Osteocyte (in vitro differentiated cells): Measurements from ENCODE around the gene CDH4. TPM values are rescaled to one million over a fixed set of nuclear protein-coding genes. Genes with fewer than 3 reads are reported as not detected.

Experiments
- DNase-seq: peaks from one replicate; pipeline ENCODE4 v3.0.0; 2021; ENCODE audit warnings: mixed read lengths; ENCODE audit not compliant: unreplicated experiment; ENCODE audit errors: extremely low spot score
- H3K27ac Mint-ChIP-seq: one replicate; pipeline ENCODE4 v1.8.0; 2021; ENCODE audit warnings: mild to moderate bottlenecking, mixed read lengths; ENCODE audit not compliant: unreplicated experiment
- H3K27me3 Mint-ChIP-seq: one replicate; pipeline ENCODE4 v1.8.0; 2021; ENCODE audit warnings: mixed read lengths; ENCODE audit not compliant: unreplicated experiment
- H3K36me3 Mint-ChIP-seq: one replicate; pipeline ENCODE4 v1.8.0; 2021; ENCODE audit warnings: mixed read lengths; ENCODE audit not compliant: unreplicated experiment
- H3K4me1 Mint-ChIP-seq: one replicate; pipeline ENCODE4 v1.8.0; 2021; ENCODE audit warnings: mixed read lengths; ENCODE audit not compliant: unreplicated experiment
- H3K4me3 Mint-ChIP-seq: one replicate; pipeline ENCODE4 v1.8.0; 2021; ENCODE audit warnings: mild to moderate bottlenecking, moderate library complexity, mixed read lengths; ENCODE audit not compliant: unreplicated experiment
- H3K9me3 Mint-ChIP-seq: one replicate; pipeline ENCODE4 v1.8.0; 2021; ENCODE audit warnings: mixed read lengths; ENCODE audit not compliant: unreplicated experiment
- total RNA-seq: library from RNA; stranded (reverse); gene quantifications from 2 replicates; pipeline ENCODE4 v1.2.1, GENCODE V29; 2021
- TF ChIP-seq, protein P1 (sequence below): fragments of 200-600 bp; sonication (generic); IDR thresholded peaks from 2 replicates; pipeline ENCODE4 v1.5.0; 2021; ENCODE audit warnings: antibody characterized with exemption, mild to moderate bottlenecking, moderate library complexity

Gene CDH4
- total RNA-seq, 1 donor from 2014 or later: 1.3 TPM

- TF ChIP-seq, protein P1, sequence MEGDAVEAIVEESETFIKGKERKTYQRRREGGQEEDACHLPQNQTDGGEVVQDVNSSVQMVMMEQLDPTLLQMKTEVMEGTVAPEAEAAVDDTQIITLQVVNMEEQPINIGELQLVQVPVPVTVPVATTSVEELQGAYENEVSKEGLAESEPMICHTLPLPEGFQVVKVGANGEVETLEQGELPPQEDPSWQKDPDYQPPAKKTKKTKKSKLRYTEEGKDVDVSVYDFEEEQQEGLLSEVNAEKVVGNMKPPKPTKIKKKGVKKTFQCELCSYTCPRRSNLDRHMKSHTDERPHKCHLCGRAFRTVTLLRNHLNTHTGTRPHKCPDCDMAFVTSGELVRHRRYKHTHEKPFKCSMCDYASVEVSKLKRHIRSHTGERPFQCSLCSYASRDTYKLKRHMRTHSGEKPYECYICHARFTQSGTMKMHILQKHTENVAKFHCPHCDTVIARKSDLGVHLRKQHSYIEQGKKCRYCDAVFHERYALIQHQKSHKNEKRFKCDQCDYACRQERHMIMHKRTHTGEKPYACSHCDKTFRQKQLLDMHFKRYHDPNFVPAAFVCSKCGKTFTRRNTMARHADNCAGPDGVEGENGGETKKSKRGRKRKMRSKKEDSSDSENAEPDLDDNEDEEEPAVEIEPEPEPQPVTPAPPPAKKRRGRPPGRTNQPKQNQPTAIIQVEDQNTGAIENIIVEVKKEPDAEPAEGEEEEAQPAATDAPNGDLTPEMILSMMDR: no peak
- Mint-ChIP-seq H3K27ac (no peak overlapping the region), H3K4me1 (peaks cover 12% of the 10 kb centered on the region), H3K9me3 (no peaks in the 10 kb centered on the region), H3K4me3 (no peak overlapping the region), H3K36me3 (no peaks in the 10 kb centered on the region), H3K27me3 (no peaks in the 10 kb centered on the region)
- DNase-seq: no peak
These were observed 28.9 kb upstream of the CDH4 start for GRCh38 chr20:61223121-61223520.

GRCh38 chr20:61230166-61230565, 21.9 kb upstream of the CDH4 start:
- Mint-ChIP-seq H3K27me3 (peaks cover 2% of the 10 kb centered on the region), H3K4me3 (no peak overlapping the region)

GRCh38 chr20:61233590-61233989, 18.5 kb upstream of the CDH4 start:
- Mint-ChIP-seq H3K27ac (no peak overlapping the region), H3K4me1 (peaks cover 2% of the 10 kb centered on the region), H3K27me3 (peaks cover 13% of the 10 kb centered on the region), H3K4me3 (no peak overlapping the region), H3K9me3 (no peaks in the 10 kb centered on the region), H3K36me3 (no peaks in the 10 kb centered on the region)
- no peak for DNase-seq
- TF ChIP-seq, protein P1: no peak

More at GRCh38 chr20:61230166-61230565, 21.9 kb upstream of the CDH4 start:
- H3K4me1 Mint-ChIP-seq: peaks cover 2% of the 10 kb centered on the region
- no peak for DNase-seq
- H3K9me3 Mint-ChIP-seq: no peaks in the 10 kb centered on the region
- TF ChIP-seq, protein P1: no peak
- H3K27ac Mint-ChIP-seq: no peak overlapping the region
- H3K36me3 Mint-ChIP-seq: no peaks in the 10 kb centered on the region

DNA sequence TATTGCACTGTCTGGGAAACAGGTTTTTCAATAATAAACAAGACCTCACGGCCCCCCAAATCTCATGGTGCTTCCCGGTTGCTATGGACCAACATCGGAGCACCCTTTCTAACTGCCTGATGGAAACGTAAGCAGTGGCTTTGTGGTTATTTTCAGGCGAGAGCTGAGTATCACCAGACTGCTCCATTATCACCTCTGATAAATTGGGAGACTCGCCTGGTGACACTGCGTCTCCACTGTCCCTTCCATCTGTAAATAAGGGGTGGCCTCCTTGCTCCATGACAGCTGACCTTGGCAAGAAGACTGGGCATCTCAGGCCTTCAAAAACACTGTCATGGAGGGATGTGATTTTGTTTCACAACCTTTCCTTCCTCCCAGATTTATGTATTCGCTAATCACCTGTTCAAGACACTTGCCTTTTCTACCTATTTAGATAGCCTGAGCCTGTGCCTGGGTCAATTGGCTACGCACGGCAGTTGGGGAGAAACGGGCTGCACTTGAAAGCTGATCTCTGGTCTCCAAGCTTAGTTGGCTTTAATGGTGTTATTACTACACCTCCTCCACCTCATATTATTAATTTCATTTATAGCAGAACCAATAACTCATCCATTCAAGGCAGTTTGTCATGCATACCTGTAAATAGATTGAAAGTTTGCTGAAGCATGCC, 17.7 kb upstream of the CDH4 start:
- Mint-ChIP-seq H3K27ac (no peak overlapping the region), H3K27me3 (peaks cover 16% of the 10 kb centered on the region)

DNA sequence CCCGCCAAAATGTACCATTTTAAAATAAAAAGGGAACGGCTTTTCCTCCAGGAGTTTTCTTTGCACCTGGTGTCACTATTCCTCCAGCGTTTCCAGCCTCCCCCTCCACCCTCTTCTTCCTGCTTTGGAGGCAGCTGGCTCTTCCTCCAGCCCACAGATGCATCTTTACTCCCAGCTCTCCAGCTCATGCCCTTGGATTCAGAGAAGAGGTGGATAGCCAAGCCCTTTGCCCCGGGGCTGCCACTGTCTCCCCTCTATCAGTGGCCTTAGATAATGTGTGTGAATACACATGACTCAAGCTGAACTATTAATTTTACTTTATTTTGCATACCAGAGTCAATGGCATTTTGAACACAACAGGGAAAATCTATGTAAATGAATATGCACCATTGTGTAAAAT, 15.3 kb upstream of the CDH4 start:
- H3K27ac Mint-ChIP-seq: no peak overlapping the region
- no peaks in the 10 kb centered on the region for H3K4me1 Mint-ChIP-seq
- no peak for DNase-seq
- TF ChIP-seq, protein P1: no peak
- no peaks in the 10 kb centered on the region for H3K36me3 Mint-ChIP-seq
- H3K27me3 Mint-ChIP-seq: peaks cover 36% of the 10 kb centered on the region
- H3K4me3 Mint-ChIP-seq: no peak overlapping the region
- H3K9me3 Mint-ChIP-seq: no peaks in the 10 kb centered on the region

More for the DNA sequence above, 17.7 kb upstream of the CDH4 start:
- TF ChIP-seq, protein P1: no peak
- Mint-ChIP-seq H3K9me3 (no peaks in the 10 kb centered on the region), H3K4me3 (no peak overlapping the region), H3K4me1 (no peaks in the 10 kb centered on the region), H3K36me3 (no peaks in the 10 kb centered on the region)
- DNase-seq: no peak
